Stimulated activated CD8-positive, alpha-beta memory T cell treated with anti-CD3 and anti-CD28 coated beads, Interleukin-15, amount 100 ng/mL, for 48 hours (primary cell): ENCODE data around the gene PTP4A2.

ENCODE experiments used
- DNase-seq, 2 donors: peaks; one replicate each; pipeline ENCODE4 v3.0.0-alpha.2; 2020; ENCODE audit warnings: low read depth in 2 of 2

Gene PTP4A2

DNA sequence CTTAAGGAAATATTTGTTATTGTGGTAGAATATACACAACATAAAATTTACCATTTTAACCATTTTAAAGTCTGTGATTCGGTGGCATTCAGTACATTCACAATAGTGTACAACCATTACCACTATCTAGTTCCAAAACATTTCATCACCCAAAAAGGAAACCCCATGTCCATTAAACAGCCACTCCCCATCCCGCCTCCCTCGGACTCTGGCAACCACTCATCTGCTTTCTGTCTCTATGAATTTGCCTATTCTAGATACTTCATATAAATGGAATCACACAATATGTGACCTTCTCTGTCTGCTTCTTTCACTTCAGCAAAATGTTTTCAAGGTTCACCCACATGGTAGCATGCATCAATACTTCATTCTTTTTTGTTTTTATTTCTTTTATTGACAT, 51.3 kb downstream of the PTP4A2 start:
- no peak for DNase-seq

DNA sequence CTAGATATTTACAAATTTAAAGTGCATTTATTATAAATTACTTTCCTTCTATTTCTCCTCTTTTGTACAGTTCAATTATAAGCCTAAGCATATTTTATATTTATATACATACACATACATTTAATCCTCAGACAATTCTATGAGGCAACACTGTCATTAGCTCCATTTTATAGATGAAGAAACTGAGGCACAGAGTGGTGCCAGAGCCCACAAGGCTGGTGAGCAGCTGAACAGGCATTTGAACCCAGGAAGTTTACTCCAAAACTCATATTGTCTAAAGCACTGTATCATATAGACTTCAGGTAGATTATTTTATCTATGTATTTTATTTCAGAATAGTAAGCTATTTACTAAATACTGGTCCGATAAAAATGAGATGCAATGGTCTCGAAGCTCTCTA, 52.3 kb downstream of the PTP4A2 start:
- no peak for DNase-seq

DNA sequence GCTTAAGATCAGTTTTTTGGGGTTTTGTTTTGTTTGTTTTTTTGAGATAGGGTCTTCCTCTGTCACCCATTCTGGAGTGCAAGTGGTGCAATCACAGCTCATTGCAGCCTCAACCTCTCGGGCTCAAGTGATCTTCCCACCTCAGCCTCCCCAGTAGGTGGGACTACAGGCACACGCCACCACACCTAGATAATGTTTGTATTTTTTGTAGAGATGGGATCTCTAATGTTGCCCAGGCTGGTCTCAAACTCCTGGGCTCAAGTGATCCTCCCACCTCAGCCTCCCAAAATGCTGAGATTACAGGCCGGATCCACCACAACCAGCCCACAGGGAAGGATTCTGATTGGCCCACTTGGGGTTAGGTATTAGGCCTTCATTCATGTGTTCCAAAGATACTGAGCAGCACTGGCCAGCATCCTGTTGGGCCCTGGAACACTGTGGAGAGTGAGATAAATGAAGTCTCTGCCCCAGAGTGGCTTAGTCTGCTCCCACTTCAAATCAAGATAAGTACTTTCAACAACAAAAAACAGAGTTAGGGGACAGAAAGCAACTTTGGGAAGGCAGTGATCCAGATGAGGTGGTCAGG, 54.7 kb downstream of the PTP4A2 start:
- DNase-seq: no peak

DNA sequence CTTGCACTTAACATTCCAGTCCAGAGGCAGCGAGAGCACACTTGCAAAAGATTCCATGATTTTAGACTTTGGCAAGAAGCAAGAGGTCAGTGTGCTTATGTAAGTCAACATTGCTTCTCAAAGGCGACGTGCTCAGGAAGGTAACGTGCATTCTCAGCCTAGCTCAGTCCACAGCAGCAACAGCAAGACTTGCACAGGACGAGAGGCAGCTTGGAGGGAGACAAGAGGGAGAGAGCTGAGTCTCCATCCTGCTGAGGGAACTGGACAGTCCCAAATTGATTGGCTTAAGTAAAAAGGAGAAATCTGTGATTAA, 56.5 kb downstream of the PTP4A2 start:
- DNase-seq: no peak

DNA sequence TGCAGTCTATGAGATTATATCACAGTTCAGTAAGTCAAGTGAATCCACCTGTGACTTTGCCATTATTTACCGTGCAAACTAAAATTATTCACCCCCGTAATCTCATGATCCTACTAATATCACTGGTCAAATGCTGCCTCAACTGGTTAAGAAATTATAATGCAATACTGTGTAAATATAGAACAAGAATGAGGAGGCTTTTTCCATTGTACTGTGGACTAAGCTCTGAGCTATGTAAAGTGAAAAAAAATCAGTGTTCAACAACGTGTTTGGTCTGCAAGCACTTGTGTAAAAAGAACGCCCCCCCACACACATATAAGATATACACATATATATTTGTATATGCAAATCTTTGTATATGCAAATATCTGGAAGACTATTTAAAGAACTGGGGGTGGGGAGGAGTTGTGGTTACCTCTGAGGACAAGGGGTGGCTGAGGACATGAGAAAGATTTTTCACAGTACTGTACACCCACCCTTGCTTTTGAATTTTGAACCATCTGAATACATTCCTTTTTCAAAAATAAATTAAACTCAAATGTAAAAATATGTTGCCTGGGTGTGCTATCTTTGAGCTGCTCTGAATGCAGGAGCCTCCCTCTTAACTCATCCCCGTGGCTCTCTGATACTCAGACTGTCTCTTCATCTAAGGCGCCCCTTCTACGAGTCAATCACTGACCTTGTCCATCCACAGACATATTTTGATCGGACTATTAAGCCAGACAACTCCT, 57.0 kb downstream of the PTP4A2 start:
- no peak for DNase-seq

DNA sequence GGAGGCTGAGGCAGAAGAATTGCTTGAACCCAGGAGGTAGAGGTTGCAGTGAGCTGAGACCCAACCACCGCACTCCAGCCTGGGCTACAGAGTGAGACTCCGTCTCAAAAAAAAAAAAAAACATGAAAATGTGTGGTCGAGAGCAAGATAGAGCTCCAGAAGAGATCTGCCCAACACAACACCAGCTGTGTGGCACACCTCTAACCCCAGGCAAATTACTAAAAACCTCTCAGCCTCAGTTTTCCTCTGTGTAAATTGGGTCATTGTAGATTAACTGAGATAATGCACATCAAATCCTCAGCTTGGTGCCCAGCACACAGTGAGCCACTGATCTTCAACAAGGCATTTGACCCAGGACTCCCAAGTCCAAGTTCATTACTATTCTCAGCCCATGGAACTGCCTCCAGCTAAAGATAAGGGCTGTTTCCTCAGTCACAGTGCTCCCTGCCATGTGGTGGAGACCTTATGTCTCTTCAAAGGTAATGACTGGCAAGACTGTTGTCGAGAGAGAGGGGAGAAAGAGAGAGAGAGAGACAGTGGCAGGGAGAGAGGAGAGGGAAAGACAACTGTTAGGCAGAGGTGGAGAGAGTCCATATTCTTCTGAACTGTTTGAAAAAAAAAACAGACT, 58.1 kb downstream of the PTP4A2 start:
- no peak for DNase-seq

DNA sequence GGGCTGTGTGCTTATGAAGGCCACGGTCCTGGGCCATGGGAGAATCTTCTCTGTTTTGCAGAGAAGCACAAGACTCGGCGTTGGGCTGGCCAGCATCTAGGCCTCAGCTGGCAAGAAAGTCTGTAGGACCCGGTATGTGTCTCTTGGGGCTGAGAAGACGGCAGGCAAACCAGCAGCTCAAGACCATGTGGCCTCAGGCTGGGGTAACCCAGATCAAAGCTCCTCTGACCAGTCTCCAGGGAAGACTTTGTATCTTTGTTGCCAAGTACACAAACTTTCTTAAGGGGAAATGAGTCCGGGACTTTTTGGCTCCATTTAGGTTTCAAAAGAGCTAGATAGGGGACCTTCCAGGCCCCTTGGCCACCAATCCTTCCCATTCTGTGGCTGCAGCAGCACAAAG, 60.1 kb downstream of the PTP4A2 start:
- no peak for DNase-seq

DNA sequence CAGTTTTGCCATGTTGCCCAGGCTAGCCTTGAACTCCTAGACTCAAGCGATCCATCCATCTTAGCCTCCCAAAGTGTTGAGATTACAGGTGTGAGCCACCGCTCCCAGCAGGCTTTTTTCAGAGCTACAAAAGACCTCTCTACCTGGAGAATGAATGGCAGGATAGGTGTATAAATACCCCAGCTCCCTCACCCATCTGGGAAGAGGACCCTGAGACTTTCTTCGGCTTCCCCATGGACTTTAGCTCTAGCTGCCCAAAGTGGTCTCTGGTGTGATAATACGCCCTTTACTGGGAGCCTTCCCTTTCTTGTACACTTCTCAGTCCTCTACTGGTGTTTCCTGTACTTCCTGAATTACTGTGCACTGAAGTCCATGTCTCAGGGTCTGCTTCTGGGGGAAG, 60.6 kb downstream of the PTP4A2 start:
- no peak for DNase-seq

DNA sequence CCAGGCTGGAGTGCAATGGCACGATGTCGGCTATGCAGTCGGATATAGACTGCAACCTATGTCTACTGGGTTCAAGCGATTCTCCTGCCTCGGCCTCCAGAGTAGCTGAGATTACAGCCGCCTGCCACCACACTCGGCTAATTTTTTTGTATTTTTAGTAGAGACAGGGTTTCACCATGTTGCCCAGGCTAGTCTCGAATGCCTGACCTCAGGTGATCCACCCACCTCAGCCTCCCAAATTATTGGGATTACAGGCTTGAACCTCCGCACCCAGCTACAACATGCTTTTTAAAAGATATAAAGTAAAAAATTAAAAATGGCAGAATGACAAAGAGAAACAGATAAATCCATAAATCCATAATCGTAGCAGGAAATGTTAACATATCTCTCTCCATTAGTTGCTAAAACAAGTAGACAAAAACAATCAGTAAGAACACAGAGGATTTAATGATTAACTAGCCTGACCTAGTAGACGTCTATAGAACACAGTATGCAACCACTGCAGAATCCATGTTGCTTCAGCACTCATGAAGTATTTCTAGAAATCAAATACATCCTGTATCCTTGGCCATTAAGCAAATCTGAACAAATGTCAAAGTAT, 62.4 kb downstream of the PTP4A2 start:
- no peak for DNase-seq

DNA sequence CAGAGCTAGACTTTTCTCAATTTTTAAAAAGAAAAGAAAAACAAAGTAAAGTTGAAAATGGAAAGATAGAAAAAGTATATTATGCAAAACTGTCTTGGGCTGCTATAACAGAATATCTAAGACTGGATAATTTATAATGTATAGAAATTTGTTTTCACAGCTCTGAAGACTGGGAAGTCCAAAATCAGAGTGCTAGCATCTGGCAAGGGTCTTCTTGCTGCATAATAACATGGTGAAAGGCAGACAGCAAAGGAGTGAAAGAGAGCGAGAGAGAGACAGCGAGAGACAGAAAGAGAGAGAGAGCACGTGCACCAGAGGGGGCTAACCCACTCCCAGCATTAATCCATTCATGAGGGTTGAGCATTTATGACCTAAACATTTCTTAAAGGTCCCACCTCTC, 63.2 kb downstream of the PTP4A2 start:
- DNase-seq: no peak

DNA sequence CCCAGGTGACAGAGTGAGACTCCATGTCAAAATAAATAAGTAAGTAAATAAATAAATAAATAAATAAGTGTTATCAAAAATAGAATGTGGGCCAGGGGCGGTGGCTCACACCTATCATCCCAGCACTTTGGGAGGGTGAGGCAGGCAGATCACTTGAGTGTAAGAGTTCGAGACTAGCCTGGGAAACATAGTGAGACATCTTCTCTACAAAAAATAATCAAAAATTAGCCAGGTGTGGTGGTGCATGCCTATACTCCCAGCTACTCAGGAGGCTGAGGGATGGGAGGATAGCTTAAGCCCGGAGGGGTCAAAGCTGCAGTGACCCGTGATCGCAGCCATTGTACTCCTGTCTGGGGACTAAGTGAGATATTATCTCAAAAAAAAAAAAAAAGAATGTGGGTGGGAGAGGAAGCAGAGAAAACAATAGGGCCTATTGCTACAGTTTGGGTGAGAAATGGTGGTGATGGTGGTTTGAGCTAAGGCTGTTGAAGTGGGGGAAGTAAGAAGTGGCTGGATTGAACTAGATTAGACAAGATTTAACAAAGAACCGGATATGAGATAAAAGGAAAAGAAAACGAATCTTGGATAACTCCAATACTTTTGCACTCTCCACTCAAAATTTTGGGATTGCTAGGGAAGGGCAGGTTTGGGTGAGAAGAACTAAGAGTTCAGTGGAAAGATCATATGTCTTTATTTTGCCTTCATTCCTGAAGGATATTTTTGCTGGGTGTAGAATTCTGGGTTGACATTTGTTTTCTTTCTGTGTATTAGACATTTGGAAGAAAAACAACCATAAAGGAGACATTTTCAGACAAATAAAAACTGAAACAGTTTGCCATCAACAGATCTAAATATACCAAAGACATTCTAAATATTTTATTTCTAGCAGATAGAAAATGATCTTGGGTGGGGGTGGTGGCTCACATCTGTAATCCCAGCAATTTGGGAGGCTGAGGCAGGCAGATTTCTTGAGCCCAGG, 65.2 kb downstream of the PTP4A2 start:
- no peak for DNase-seq

DNA sequence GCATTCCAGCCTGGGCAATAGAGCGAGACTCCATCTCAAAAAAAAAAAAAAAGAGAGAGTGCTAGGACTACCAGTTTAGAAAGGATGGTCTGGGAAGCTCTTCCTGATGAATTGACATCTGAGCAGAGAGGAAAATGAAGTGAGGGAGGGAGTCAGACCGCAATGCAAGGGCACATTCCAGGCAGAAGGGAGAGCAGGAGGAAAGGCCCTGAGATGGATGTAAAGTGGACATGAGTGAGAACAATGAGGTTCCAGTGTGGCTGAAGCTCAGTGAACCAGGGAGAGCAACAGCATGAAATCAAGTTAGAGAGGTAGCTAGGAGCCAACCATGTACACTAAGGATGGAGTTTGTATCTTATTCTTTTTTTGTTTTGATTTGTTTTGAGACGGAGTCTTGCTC, 66.5 kb downstream of the PTP4A2 start:
- no peak for DNase-seq

DNA sequence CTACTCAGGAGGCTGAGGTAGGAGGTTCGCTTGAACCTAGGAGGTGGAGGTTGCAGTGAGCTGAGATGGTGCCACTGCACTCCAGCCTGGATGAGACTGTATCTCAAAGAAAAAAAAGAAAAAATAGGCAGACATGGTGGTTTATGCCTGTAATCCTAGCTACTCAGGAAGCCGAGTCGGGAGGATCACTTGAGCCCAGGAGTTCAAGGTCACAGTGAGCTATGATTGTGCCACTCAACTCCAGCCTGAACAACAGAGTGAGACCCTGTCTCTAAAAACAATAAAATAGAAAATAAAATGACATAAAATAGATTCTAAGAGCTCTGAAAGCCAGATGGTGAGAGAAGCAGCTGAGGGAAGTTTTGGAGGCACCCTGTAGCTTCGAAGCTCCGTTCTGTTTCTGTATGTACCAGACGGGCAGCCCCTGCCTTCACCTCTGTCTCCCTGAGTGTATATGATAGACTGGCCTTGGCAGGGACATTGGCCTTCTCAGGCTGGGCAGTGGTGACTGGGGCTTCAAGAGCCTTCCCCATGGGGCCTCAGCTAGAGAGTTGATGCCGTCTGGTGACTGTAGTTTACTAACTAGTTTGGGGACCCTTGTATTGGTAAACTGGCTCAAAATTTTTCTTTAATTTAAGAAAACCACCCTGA, 68.0 kb downstream of the PTP4A2 start:
- no peak for DNase-seq

DNA sequence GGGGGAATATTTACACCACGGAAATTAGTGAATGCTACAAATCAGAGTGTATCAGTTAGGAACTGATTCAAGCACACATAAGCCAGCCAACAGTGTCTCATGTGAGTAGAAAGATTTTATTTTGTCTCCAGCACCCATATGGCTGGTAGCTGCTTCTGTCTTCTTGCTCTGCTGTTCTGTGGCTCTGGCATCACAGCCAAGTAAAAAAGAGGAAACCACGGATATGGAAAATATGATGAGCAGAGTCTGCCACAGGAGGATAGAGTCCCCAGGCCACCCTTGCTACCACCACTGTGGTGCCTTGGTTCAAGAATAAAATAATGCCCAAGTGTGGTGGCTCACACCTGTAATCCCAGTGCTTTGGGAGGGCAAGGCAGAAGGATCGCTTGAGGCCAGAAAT, 68.7 kb downstream of the PTP4A2 start:
- DNase-seq: no peak

DNA sequence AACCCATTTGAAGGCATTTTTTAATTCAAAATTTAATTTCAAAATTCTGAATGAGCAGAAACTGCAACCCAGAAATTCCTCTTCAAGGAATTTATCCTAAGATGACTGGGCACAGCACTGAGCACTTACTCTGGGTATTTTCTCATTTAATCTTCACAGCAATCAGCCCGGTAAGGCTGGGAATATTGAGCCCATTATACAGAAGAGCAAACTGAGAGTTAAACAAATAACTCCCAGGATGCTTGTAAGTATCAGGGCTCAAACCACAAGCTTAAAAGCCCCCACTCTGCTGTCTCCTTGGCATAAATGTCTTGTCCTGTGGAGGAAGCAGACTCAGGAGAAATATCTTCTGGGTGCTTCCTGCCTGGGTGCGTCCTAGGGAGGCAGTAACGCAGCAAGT, 69.3 kb downstream of the PTP4A2 start:
- DNase-seq: no peak

DNA sequence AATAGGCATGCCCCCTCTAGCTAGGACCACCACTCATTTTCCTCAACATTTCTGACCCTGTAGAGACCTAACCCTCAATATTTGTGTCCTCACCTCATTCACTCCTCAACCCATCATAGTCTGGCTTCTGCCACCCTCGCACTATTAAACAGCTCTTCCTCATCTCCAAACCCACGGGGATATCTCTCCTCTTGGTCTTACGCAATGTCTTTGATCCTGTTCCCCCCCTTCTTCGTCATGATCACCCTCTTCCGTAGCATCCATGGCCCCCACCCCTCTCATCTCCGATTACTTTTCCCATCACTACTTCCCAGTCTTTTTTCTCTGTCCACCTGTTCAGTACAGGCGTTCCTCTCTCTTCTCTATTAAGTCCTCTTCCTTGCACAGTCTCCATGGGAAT, 70.6 kb downstream of the PTP4A2 start:
- no peak for DNase-seq

DNA sequence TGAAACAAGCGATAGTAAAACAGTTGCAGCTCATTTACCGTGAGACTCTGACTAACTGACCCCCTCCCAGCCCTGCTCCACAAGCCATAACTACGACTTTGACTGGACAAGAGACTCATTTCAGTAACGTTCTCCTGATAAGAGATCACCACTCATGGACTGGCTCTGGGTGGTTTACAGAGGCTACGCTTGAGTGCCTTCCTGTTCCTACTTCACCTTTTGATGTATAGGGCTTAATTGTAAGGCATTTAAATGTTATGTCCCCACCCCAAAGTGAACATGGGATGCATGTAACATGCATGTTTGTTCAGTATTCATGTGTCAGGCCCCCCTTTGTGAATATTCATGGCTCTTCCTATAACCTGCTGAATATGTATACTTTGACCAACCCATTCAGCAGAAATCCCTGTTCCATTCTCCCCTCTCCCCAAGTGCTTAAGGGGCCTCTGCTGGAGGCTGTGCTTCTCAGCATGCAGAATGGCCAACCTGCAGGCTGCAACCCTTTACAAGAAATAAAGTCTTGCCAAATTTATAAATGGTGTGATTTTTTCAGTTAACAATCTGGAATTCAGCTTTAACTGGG, 71.6 kb downstream of the PTP4A2 start:
- no peak for DNase-seq

DNA sequence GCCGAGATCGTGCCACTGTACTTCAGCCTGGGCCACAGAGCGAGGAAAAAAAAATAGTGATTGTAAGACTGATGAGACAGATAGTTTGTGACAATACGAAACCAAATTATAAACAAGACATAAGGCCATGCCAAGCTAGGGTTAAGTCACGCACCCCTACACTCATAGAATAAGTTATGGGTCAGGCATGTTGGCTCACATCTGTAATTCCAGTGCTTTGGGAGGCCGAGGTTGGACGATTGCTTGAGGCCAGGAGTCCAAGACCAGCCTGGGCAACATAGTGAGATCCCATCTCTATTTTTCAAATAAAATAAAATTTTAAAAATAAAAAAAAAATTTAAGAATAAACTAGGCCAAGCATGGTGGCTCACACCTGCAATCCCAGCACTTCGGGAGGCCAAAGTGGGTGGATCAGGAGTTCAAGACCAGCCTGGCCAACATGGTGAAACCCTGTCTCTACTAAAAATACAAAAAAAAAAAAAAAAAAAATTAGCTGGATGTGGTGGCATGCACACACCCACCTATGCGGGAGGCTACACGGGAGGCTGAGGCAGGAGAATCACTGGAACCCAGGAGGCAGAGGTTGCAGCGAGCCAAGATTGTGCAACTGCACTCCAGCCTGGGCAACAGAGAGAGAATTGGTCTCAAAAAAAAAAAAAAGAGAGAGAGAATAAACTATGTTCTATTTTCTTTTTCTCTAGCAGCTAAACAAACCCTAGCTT, 72.3 kb downstream of the PTP4A2 start:
- no peak for DNase-seq

DNA sequence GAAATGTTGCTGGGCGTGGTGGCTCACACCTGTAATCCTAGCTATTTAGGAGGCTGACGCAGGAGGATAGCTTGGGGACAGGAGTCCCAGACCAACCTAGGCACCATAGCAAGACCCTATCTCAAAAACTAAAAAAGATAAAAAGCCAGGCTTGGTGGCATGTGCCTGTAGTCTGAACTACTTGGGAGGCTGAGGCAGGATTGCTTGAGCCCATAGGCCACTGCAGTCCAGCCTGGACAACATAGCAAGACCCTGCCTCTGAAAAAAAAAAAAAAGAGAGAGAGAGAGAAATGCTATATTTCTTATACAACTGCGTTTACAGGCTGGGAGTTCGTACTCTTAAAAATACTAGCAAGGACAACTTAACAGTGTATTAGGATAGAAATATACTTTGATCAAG, 76.1 kb downstream of the PTP4A2 start:
- no peak for DNase-seq

DNA sequence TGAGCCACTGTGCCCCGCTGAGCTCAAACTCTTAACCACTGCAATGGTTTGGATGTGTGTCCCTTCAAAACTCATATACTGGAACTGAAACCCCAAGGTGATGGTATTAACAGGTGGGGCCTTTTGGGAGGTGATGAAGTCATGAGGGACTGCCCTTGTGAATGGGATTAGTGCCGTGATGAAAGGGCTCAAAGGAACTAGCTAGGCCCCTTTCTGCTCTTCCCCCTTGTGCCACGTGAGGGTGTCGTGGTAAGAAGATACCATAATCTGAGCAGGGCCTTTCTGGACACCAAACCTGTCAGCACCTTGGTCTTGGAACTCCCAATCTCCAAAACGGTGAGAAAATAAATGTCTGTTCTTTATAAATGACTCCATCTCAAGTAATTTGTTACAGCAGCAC, 76.8 kb downstream of the PTP4A2 start:
- no peak for DNase-seq

DNA sequence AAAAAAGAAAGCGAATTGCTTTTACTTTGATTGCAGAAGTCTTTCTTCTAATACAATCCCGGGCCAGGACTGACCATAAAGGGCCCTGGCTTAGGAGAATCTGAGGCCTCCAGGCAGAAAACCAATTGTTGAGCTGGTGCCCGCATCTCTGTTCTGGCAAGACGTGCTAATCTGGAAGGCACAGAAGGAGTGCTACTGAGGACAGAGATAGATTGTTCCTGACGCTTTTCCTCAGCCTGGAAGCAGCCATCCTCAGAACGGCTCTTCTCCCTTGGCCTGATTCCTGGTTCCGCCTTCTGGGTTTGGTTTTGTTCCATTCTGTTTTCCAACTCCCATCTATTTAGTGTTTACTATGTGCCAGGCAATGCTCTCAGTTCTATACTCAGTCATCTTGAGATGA, 77.6 kb downstream of the PTP4A2 start:
- no peak for DNase-seq
